CD14-positive monocyte (primary cell): Measurements from ENCODE around the gene CCNL2. TPM values are rescaled to one million over a fixed set of nuclear protein-coding genes. Genes with fewer than 3 reads are reported as not detected.

Experiments
- DNase-seq, 3 donors: peaks; one replicate each; pipeline ENCODE4 v3.0.0-alpha.2; 2011 to 2022
- H2AFZ ChIP-seq: 2 replicates; pipeline ENCODE4 v1.6.0; 2012; ENCODE audit warnings: mild to moderate bottlenecking, low read depth, low read length, inconsistent platforms; ENCODE audit not compliant: insufficient read depth, poor library complexity, severe bottlenecking
- H3K27ac ChIP-seq, 2 donors: 1 replicate in 1 of 2; 2 replicates in 1 of 2; pipeline ENCODE4 v1.5.1; 2012 to 2013; ENCODE audit warnings: low read length in 2 of 2, control low read depth in 1 of 2, inconsistent platforms in 1 of 2, low read depth in 1 of 2, mild to moderate bottlenecking in 1 of 2
- H3K27me3 ChIP-seq, 2 donors: one replicate each; pipeline versions ENCODE4 v1.6.0 to v1.6.1; 2011 to 2013; ENCODE audit warnings: low read length in 2 of 2; ENCODE audit not compliant: control insufficient read depth in 2 of 2, insufficient read depth in 2 of 2
- H3K36me3 ChIP-seq, 2 donors: replicated peaks in 1 of 2; 1 replicate in 1 of 2; 2 replicates in 1 of 2; pipeline versions ENCODE4 v1.5.1 to v1.6.1; 2012 to 2013; ENCODE audit warnings: low read length in 2 of 2, control low read depth in 1 of 2, inconsistent platforms in 1 of 2, mild to moderate bottlenecking in 1 of 2; ENCODE audit not compliant: insufficient read depth in 2 of 2, control insufficient read depth in 1 of 2
- H3K4me1 ChIP-seq, 2 donors: 1 replicate in 1 of 2; 2 replicates in 1 of 2; pipeline versions ENCODE4 v1.5.1 to v1.6.1; 2012 to 2013; ENCODE audit warnings: low read length in 2 of 2, control low read depth in 1 of 2, inconsistent platforms in 1 of 2, mild to moderate bottlenecking in 1 of 2, moderate library complexity in 1 of 2; ENCODE audit not compliant: insufficient read depth in 2 of 2, control insufficient read depth in 1 of 2
- H3K4me2 ChIP-seq: replicated peaks from 2 replicates; pipeline ENCODE3; 2012; ENCODE audit warnings: low read length, moderate library complexity, mild to moderate bottlenecking; ENCODE audit not compliant: poor library complexity, severe bottlenecking; ENCODE audit errors: extremely low read depth
- H3K4me3 ChIP-seq, 3 experiments: fragments of 200-600 bp in 1 of 3; sonication (generic) in 1 of 3; replicated peaks in 1 of 3; 1 replicate in 2 of 3; 2 replicates in 1 of 3; pipeline ENCODE4 v1.5.1; 2011 to 2013; ENCODE audit warnings: low read length in 3 of 3, mild to moderate bottlenecking in 3 of 3, control low read depth in 2 of 3, low read depth in 2 of 3, inconsistent platforms in 1 of 3, moderate library complexity in 1 of 3
- H3K79me2 ChIP-seq: 2 replicates; pipeline ENCODE4 v1.6.0; 2012; ENCODE audit warnings: mild to moderate bottlenecking, control low read depth, inconsistent platforms, low read length, moderate library complexity; ENCODE audit not compliant: insufficient read depth
- H3K9ac ChIP-seq: 2 replicates; pipeline ENCODE4 v1.6.0; 2017; ENCODE audit warnings: low read length, mild to moderate bottlenecking; ENCODE audit not compliant: insufficient read depth, poor library complexity, severe bottlenecking
- H3K9me3 ChIP-seq, 2 donors: replicated peaks in 1 of 2; 1 replicate in 1 of 2; 2 replicates in 1 of 2; pipeline versions ENCODE4 v1.5.1 to v1.6.1; 2012 to 2013; ENCODE audit warnings: low read length in 2 of 2, control low read depth in 1 of 2; ENCODE audit not compliant: control insufficient read depth in 1 of 2, insufficient read depth in 1 of 2
- H4K20me1 ChIP-seq: 2 replicates; pipeline ENCODE4 v1.6.0; 2012; ENCODE audit warnings: mild to moderate bottlenecking, low read length, control low read depth, moderate library complexity; ENCODE audit not compliant: insufficient read depth
- H3K27ac Mint-ChIP-seq, 7 donors: one replicate each; pipeline ENCODE4 v1.8.0; 2020; ENCODE audit warnings: mild to moderate bottlenecking in 7 of 7, mixed read lengths in 7 of 7, moderate library complexity in 6 of 7, inconsistent platforms in 2 of 7
- H3K27me3 Mint-ChIP-seq, 3 donors: one replicate each; pipeline ENCODE4 v1.8.0; 2021 to 2022; ENCODE audit warnings: low read depth in 3 of 3, mild to moderate bottlenecking in 3 of 3, mixed read lengths in 3 of 3, moderate library complexity in 3 of 3, inconsistent platforms in 1 of 3
- H3K36me3 Mint-ChIP-seq, 2 donors: one replicate each; pipeline ENCODE4 v1.8.0; 2020; ENCODE audit warnings: mixed read lengths in 2 of 2, inconsistent platforms in 1 of 2, mild to moderate bottlenecking in 1 of 2
- H3K4me1 Mint-ChIP-seq: one replicate; pipeline ENCODE4 v1.8.0; 2020; ENCODE audit warnings: mild to moderate bottlenecking, mixed read lengths
- H3K4me3 Mint-ChIP-seq, 2 donors: one replicate each; pipeline ENCODE4 v1.8.0; 2020; ENCODE audit warnings: mild to moderate bottlenecking in 2 of 2, mixed read lengths in 2 of 2, moderate library complexity in 1 of 2
- H3K9me3 Mint-ChIP-seq, 7 donors: one replicate each; pipeline ENCODE4 v1.8.0; 2020 to 2022; ENCODE audit warnings: mixed read lengths in 7 of 7, mild to moderate bottlenecking in 6 of 7, moderate library complexity in 6 of 7, inconsistent platforms in 2 of 7
- CTCF ChIP-seq: fragments of 200-600 bp; IDR thresholded peaks from one replicate; pipeline ENCODE4 v1.8.0; 2022; ENCODE audit warnings: antibody characterized with exemption, mild to moderate bottlenecking
- WGBS: methylation state at CpG from one replicate; pipeline ENCODE4 v1.1.5; 2013; ENCODE audit warnings: missing lambda C conversion rate; ENCODE audit not compliant: insufficient coverage; 5-methylcytosine and 5-hydroxymethylcytosine counted together
- intact Hi-C, 2 donors: fragments of 100-400 bp; cut with micrococcal nuclease; formaldehyde crosslinking; loops; one replicate each; pipeline versions ENCODE4 v1.15.0 to v1.15.1; 2023
- polyA plus RNA-seq, 3 donors: library from polyadenylated mRNA; depleted of rRNA in 1 of 3; unstranded in 2 of 3; stranded (reverse) in 1 of 3; fragments of 300-500 nt in 2 of 3; fragments of >200 nt in 1 of 3; fragmentation: Illumina TruSeq in 2 of 3; gene quantifications; 1 replicate in 2 of 3; 2 replicates in 1 of 3; pipeline ENCODE4 v1.2.3, GENCODE V29; 2012 to 2021

CCNL2 gene
- polyA plus RNA-seq, 3 donors = 8.6 to 178 (median 10.4) TPM

- Histone ChIP-seq H3K36me3 (no peaks in the 10 kb centered on the region), H3K79me2 (no peaks in the 10 kb centered on the region), H3K9ac (no peak overlapping the region), H3K4me1 (peaks cover 8 to 18% of the 10 kb centered on the region in 2 donors), H3K9me3 (peaks cover 0 to 6% of the 10 kb centered on the region in 2 donors), H3K4me2 (no peak overlapping the region), H2AFZ (no peak overlapping the region), H3K4me3 (no peak overlapping the region), H3K27me3 (peaks cover 19 to 46% of the 10 kb centered on the region in 2 donors), H4K20me1 (no peaks in the 10 kb centered on the region), H3K27ac (no peak overlapping the region)
- intact Hi-C loops = no loop called here
- peak overlapping the region in 1 of 2 donors; percentile 11 for H3K4me3 Mint-ChIP-seq
- H3K27ac Mint-ChIP-seq = peak overlapping the region in 1 of 7 donors; percentile 20
- peaks cover 30 to 71% (median 41%) of the 10 kb centered on the region in 3 donors for H3K27me3 Mint-ChIP-seq
- 93% methylated on average over 31 of the region's 31 CpGs for WGBS
- H3K36me3 Mint-ChIP-seq = peaks cover 1 to 2% of the 10 kb centered on the region in 2 donors
- H3K4me1 Mint-ChIP-seq = peaks cover 12% of the 10 kb centered on the region
- no peak for TF ChIP-seq CTCF
- peaks cover 0 to 8% (median 0%) of the 10 kb centered on the region in 7 donors for H3K9me3 Mint-ChIP-seq
- DNase-seq = no peak
These were observed 38.1 kb upstream of the CCNL2 start for GRCh38 chr1:1437033-1437903.

- Mint-ChIP-seq H3K4me1 (peaks cover 12% of the 10 kb centered on the region), H3K27me3 (peaks cover 30 to 78% (median 43%) of the 10 kb centered on the region in 3 donors), H3K27ac (peak overlapping the region in 1 of 7 donors; percentile 30), H3K36me3 (peaks cover 1 to 2% of the 10 kb centered on the region in 2 donors), H3K4me3 (peak overlapping the region; percentile 60 to 84), H3K9me3 (peaks cover 0 to 8% (median 0%) of the 10 kb centered on the region in 7 donors)
- DNase-seq = no peak
- intact Hi-C loops = no loop called here
- Histone ChIP-seq H3K4me3 (no peak overlapping the region), H4K20me1 (no peaks in the 10 kb centered on the region), H3K27ac (no peak overlapping the region), H3K9me3 (peaks cover 0 to 6% of the 10 kb centered on the region in 2 donors), H3K9ac (no peak overlapping the region), H3K4me1 (peaks cover 8 to 18% of the 10 kb centered on the region in 2 donors), H3K79me2 (no peaks in the 10 kb centered on the region), H3K36me3 (no peaks in the 10 kb centered on the region), H3K4me2 (no peak overlapping the region), H2AFZ (no peak overlapping the region), H3K27me3 (peaks cover 19 to 50% of the 10 kb centered on the region in 2 donors)
- TF ChIP-seq CTCF = no peak
- 96% methylated on average over 5 of the region's 7 CpGs for WGBS
These were observed 37.5 kb upstream of the CCNL2 start for GRCh38 chr1:1436630-1437032.
